Measurements from ENCODE around the gene INHBC.
"Not testable (repeated sequence)": the region's sequence is repeated elsewhere in the genome, so short reads cannot be mapped to it uniquely, and the experiment has no call there.

INHBC gene

GRCh38 chr12:57410534-57410933 lies 24.1 kb upstream of the INHBC start:
- Mint-ChIP-seq H3K9me3 (no peaks in the 10 kb centered on the region), H3K36me3 (ENCODE audit: insufficient read depth) (peaks cover 15% of the 10 kb centered on the region), H3K27me3 (no peaks in the 10 kb centered on the region), H3K27ac (ENCODE audit: low read depth) (peak overlapping the region; percentile 35), H3K4me3 (no peak overlapping the region), H3K4me1 (peaks cover 33% of the 10 kb centered on the region)
- no peak for ATAC-seq (replicated peaks; ENCODE audit: extremely low read depth, poor library complexity, severe bottlenecking)
- no peak for DNase-seq (ENCODE audit: low spot score in 2 of 2)

GRCh38 chr12:57414160-57414559 lies 20.4 kb upstream of the INHBC start:
- DNase-seq (ENCODE audit: low spot score in 2 of 2); H3K27ac Mint-ChIP-seq (ENCODE audit: low read depth); H3K27me3 Mint-ChIP-seq; H3K4me3 Mint-ChIP-seq; H3K9me3 Mint-ChIP-seq; ATAC-seq (replicated peaks; ENCODE audit: extremely low read depth, poor library complexity, severe bottlenecking): not testable (repeated sequence)
- Mint-ChIP-seq H3K4me1 (peaks cover 40% of the 10 kb centered on the region), H3K36me3 (ENCODE audit: insufficient read depth) (peaks cover 13% of the 10 kb centered on the region)

- Mint-ChIP-seq H3K9me3 (no peaks in the 10 kb centered on the region), H3K27me3 (no peaks in the 10 kb centered on the region), H3K4me1 (peaks cover 43% of the 10 kb centered on the region), H3K36me3 (ENCODE audit: insufficient read depth) (peaks cover 13% of the 10 kb centered on the region), H3K4me3 (no peak overlapping the region), H3K27ac (ENCODE audit: low read depth) (peak overlapping the region; percentile 64)
- DNase-seq (ENCODE audit: low spot score in 2 of 2) (no peak), ATAC-seq (replicated peaks; ENCODE audit: extremely low read depth, poor library complexity, severe bottlenecking) (no peak)
These were observed 19.5 kb upstream of the INHBC start for GRCh38 chr12:57415088-57415487.

- ATAC-seq (replicated peaks; ENCODE audit: extremely low read depth, poor library complexity, severe bottlenecking): no peak
- Mint-ChIP-seq H3K36me3 (ENCODE audit: insufficient read depth) (peaks cover 16% of the 10 kb centered on the region), H3K9me3 (no peaks in the 10 kb centered on the region), H3K4me1 (peaks cover 47% of the 10 kb centered on the region), H3K27ac (ENCODE audit: low read depth) (no peak overlapping the region), H3K27me3 (no peaks in the 10 kb centered on the region), H3K4me3 (no peak overlapping the region)
- no peak for DNase-seq (ENCODE audit: low spot score in 2 of 2)
These were observed 18.3 kb upstream of the INHBC start for GRCh38 chr12:57416039-57416996.

- peaks cover 19% of the 10 kb centered on the region for H3K36me3 Mint-ChIP-seq (ENCODE audit: insufficient read depth)
- no peak for DNase-seq (ENCODE audit: low spot score in 2 of 2)
- no peak overlapping the region for H3K27ac Mint-ChIP-seq (ENCODE audit: low read depth)
- no peak overlapping the region for H3K4me3 Mint-ChIP-seq
- ATAC-seq (replicated peaks; ENCODE audit: extremely low read depth, poor library complexity, severe bottlenecking): no peak
- H3K4me1 Mint-ChIP-seq: peaks cover 37% of the 10 kb centered on the region
- no peaks in the 10 kb centered on the region for H3K9me3 Mint-ChIP-seq
- no peaks in the 10 kb centered on the region for H3K27me3 Mint-ChIP-seq
These were observed 16.3 kb upstream of the INHBC start for GRCh38 chr12:57418255-57418654.

GRCh38 chr12:57419495-57419894 lies 15.1 kb upstream of the INHBC start:
- Mint-ChIP-seq H3K27me3 (no peaks in the 10 kb centered on the region), H3K27ac (ENCODE audit: low read depth) (peak overlapping the region; percentile 82), H3K36me3 (ENCODE audit: insufficient read depth) (peaks cover 26% of the 10 kb centered on the region), H3K9me3 (no peaks in the 10 kb centered on the region), H3K4me1 (peaks cover 41% of the 10 kb centered on the region), H3K4me3 (no peak overlapping the region)
- no peak for DNase-seq (ENCODE audit: low spot score in 2 of 2)
- ATAC-seq (replicated peaks; ENCODE audit: extremely low read depth, poor library complexity, severe bottlenecking): no peak

GRCh38 chr12:57420482-57420881 lies 14.1 kb upstream of the INHBC start:
- Mint-ChIP-seq H3K36me3 (ENCODE audit: insufficient read depth) (peaks cover 26% of the 10 kb centered on the region), H3K4me3 (no peak overlapping the region), H3K27me3 (no peaks in the 10 kb centered on the region), H3K9me3 (no peaks in the 10 kb centered on the region), H3K27ac (ENCODE audit: low read depth) (peak overlapping the region; percentile 63), H3K4me1 (peaks cover 39% of the 10 kb centered on the region)
- ATAC-seq (replicated peaks; ENCODE audit: extremely low read depth, poor library complexity, severe bottlenecking) (no peak), DNase-seq (ENCODE audit: low spot score in 2 of 2) (no peak)

- not testable (repeated sequence) for H3K27ac Mint-ChIP-seq (ENCODE audit: low read depth)
- peaks cover 45% of the 10 kb centered on the region for H3K4me1 Mint-ChIP-seq
These were observed 7.6 kb upstream of the INHBC start for GRCh38 chr12:57426948-57427347.

GRCh38 chr12:57428965-57429364 lies 5.6 kb upstream of the INHBC start:
- ATAC-seq (replicated peaks; ENCODE audit: extremely low read depth, poor library complexity, severe bottlenecking) (no peak), DNase-seq (ENCODE audit: low spot score in 2 of 2) (no peak)
- Mint-ChIP-seq H3K9me3 (no peaks in the 10 kb centered on the region), H3K4me1 (peaks cover 45% of the 10 kb centered on the region), H3K27me3 (no peaks in the 10 kb centered on the region), H3K27ac (ENCODE audit: low read depth) (peak overlapping the region; percentile 100), H3K36me3 (ENCODE audit: insufficient read depth) (peaks cover 32% of the 10 kb centered on the region), H3K4me3 (peak overlapping the region; percentile 88)

More at GRCh38 chr12:57426948-57427347, 7.6 kb upstream of the INHBC start:
- not testable (repeated sequence) for H3K9me3 Mint-ChIP-seq; H3K27me3 Mint-ChIP-seq; ATAC-seq (replicated peaks; ENCODE audit: extremely low read depth, poor library complexity, severe bottlenecking); H3K4me3 Mint-ChIP-seq; DNase-seq (ENCODE audit: low spot score in 2 of 2)
- peaks cover 43% of the 10 kb centered on the region for H3K36me3 Mint-ChIP-seq (ENCODE audit: insufficient read depth)

- Mint-ChIP-seq H3K4me3 (peak overlapping the region; percentile 88), H3K27ac (ENCODE audit: low read depth) (peak overlapping the region; percentile 100), H3K36me3 (ENCODE audit: insufficient read depth) (peaks cover 27% of the 10 kb centered on the region), H3K4me1 (peaks cover 40% of the 10 kb centered on the region), H3K9me3 (no peaks in the 10 kb centered on the region), H3K27me3 (no peaks in the 10 kb centered on the region)
- ATAC-seq (replicated peaks; ENCODE audit: extremely low read depth, poor library complexity, severe bottlenecking) (no peak), DNase-seq (ENCODE audit: low spot score in 2 of 2) (no peak)
These were observed 5.0 kb upstream of the INHBC start for GRCh38 chr12:57429473-57430111.

GRCh38 chr12:57430112-57430930 lies 4.3 kb upstream of the INHBC start:
- DNase-seq (ENCODE audit: low spot score in 2 of 2) (peak; percentile 23 to 36), ATAC-seq (replicated peaks; ENCODE audit: extremely low read depth, poor library complexity, severe bottlenecking) (peak; percentile 59)
- Mint-ChIP-seq H3K9me3 (no peaks in the 10 kb centered on the region), H3K4me1 (peaks cover 43% of the 10 kb centered on the region), H3K27ac (ENCODE audit: low read depth) (peak overlapping the region; percentile 100), H3K36me3 (ENCODE audit: insufficient read depth) (peaks cover 25% of the 10 kb centered on the region), H3K4me3 (peak overlapping the region; percentile 88), H3K27me3 (no peaks in the 10 kb centered on the region)

GRCh38 chr12:57430931-57431566 lies 3.5 kb upstream of the INHBC start, which contains the start of gene R3HDM2:
R3HDM2 (minus strand) TSS chr12:57431043; CDS start chr12:57310428, 120,615 bp downstream.
- ATAC-seq (replicated peaks; ENCODE audit: extremely low read depth, poor library complexity, severe bottlenecking): peak; percentile 94

More at GRCh38 chr12:57430931-57431566, 3.5 kb upstream of the INHBC start, which contains the start of gene R3HDM2:
- no peaks in the 10 kb centered on the region for H3K9me3 Mint-ChIP-seq
- H3K4me1 Mint-ChIP-seq: peaks cover 42% of the 10 kb centered on the region
- H3K27me3 Mint-ChIP-seq: no peaks in the 10 kb centered on the region
- H3K4me3 Mint-ChIP-seq: peak within 1 kb of the TSS; percentile 88
- peaks cover 22% of the 10 kb centered on the region for H3K36me3 Mint-ChIP-seq (ENCODE audit: insufficient read depth)
- DNase-seq (ENCODE audit: low spot score in 2 of 2): peak; percentile 84 to 93
- peak within 1 kb of the TSS; percentile 100 for H3K27ac Mint-ChIP-seq (ENCODE audit: low read depth)
